ENCODE measurements around the gene GRIA2. TPM values are rescaled to one million over a fixed set of nuclear protein-coding genes. Genes with fewer than 3 reads are reported as not detected.

GRIA2 gene
- total RNA-seq, 3 donors from 2014 or later: 2.3 to 4.8 TPM; not detected in 1

DNA sequence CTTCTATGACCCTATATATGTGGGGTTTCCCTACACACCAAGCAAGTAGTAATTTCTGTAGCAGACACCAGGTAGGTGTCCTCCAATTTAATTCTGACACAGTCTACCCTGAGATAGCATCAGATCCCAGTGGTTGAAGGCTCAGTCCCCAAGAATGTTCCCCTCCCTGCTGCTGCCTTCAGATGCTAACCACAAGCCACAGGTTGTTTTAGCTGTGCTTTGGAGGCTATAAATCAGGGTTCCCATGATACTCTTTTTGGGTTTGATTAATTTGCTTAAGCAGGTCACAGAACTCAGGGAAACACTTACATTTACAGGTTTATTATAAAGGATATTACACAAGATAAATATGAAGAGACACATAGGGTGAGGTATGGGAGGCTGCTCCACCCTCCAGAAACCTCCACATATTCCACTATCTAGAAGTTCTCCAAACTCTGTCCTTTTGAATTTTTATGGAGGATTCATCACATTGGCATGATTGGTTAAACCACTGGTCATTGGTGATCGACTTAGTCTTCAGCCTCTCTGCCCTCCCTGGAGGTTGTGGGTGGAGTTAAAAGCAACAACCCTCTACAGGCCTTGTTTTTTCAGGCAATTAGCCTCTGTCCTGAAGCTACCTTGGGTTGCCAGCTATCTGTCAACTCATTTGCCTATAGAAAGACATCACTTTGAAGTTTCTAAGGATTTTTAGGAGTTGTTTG is 50.8 kb downstream of the GRIA2 start:
- Histone ChIP-seq H3K4me1 (no peaks in the 10 kb centered on the region), H3K36me3 (no peaks in the 10 kb centered on the region), H3K27me3 (no peaks in the 10 kb centered on the region), H3K9me3 (no peaks in the 10 kb centered on the region), H3K27ac (no peak overlapping the region), H3K4me3 (no peak overlapping the region)
- intact Hi-C loops (cut with DNase I; ENCODE audit: low total_unique reads): no loop called here
- no peak for TF ChIP-seq POLR2AphosphoS5 (IDR thresholded peaks at IDR 0.05)
- no peak for DNase-seq (ENCODE audit: low spot score in 2 of 2)

- Histone ChIP-seq H3K27me3 (no peaks in the 10 kb centered on the region), H3K9me3 (peaks cover 0 to 5% of the 10 kb centered on the region in 2 donors), H3K36me3 (no peaks in the 10 kb centered on the region), H3K27ac (no peak overlapping the region), H3K4me3 (no peak overlapping the region), H3K4me1 (no peaks in the 10 kb centered on the region)
- no peak for DNase-seq (ENCODE audit: low spot score in 2 of 2)
- TF ChIP-seq POLR2AphosphoS5 (IDR thresholded peaks at IDR 0.05): no peak
- TF ChIP-seq, protein P1, sequence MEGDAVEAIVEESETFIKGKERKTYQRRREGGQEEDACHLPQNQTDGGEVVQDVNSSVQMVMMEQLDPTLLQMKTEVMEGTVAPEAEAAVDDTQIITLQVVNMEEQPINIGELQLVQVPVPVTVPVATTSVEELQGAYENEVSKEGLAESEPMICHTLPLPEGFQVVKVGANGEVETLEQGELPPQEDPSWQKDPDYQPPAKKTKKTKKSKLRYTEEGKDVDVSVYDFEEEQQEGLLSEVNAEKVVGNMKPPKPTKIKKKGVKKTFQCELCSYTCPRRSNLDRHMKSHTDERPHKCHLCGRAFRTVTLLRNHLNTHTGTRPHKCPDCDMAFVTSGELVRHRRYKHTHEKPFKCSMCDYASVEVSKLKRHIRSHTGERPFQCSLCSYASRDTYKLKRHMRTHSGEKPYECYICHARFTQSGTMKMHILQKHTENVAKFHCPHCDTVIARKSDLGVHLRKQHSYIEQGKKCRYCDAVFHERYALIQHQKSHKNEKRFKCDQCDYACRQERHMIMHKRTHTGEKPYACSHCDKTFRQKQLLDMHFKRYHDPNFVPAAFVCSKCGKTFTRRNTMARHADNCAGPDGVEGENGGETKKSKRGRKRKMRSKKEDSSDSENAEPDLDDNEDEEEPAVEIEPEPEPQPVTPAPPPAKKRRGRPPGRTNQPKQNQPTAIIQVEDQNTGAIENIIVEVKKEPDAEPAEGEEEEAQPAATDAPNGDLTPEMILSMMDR (IDR thresholded peaks at IDR 0.05): no peak
- no peak for TF ChIP-seq POLR2A (IDR thresholded peaks at IDR 0.05)
- intact Hi-C loops (cut with DNase I; ENCODE audit: low total_unique reads): no loop called here
These were observed 60.1 kb downstream of the GRIA2 start for GRCh38 chr4:157280673-157281072.

- Histone ChIP-seq H3K9me3 (peaks cover 0 to 5% of the 10 kb centered on the region in 2 donors), H3K4me1 (no peaks in the 10 kb centered on the region), H3K27me3 (no peaks in the 10 kb centered on the region), H3K27ac (no peak overlapping the region), H3K4me3 (no peak overlapping the region), H3K36me3 (no peaks in the 10 kb centered on the region)
- TF ChIP-seq, protein P1 (IDR thresholded peaks at IDR 0.05): no peak
- no peak for TF ChIP-seq POLR2AphosphoS5 (IDR thresholded peaks at IDR 0.05)
- intact Hi-C loops (cut with DNase I; ENCODE audit: low total_unique reads): no loop called here
- no peak for DNase-seq (ENCODE audit: low spot score in 2 of 2)
These were observed 61.5 kb downstream of the GRIA2 start for GRCh38 chr4:157282019-157282418.

DNA sequence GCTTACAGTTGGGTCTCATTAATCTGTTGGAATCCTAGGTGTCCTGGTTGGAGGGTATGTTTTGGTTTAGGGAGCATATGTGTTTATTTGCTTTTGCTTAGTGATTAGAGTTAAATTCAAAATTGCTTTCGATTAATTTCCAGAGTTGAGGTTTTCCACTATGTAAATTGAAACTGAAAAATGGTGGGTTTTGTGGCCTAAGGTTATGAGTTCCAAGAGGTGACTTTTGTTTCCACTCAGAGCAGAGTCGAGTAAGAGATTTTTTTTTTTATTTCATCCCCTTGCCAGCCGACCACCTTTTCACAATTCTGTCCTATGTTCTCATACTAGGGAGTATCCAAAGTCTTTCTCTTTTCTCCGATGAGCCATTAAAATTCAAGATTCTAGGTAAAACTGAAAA is 66.9 kb downstream of the GRIA2 start:
- Histone ChIP-seq H3K27me3 (no peaks in the 10 kb centered on the region), H3K27ac (no peak overlapping the region), H3K36me3 (no peaks in the 10 kb centered on the region), H3K4me3 (no peak overlapping the region), H3K4me1 (no peaks in the 10 kb centered on the region), H3K9me3 (no peaks in the 10 kb centered on the region)
- TF ChIP-seq, protein P1 (IDR thresholded peaks at IDR 0.05): no peak
- TF ChIP-seq POLR2A (IDR thresholded peaks at IDR 0.05): no peak
- TF ChIP-seq POLR2AphosphoS5 (IDR thresholded peaks at IDR 0.05): no peak
- intact Hi-C loops (cut with DNase I; ENCODE audit: low total_unique reads): no loop called here
- DNase-seq (ENCODE audit: low spot score in 2 of 2): no peak

DNA sequence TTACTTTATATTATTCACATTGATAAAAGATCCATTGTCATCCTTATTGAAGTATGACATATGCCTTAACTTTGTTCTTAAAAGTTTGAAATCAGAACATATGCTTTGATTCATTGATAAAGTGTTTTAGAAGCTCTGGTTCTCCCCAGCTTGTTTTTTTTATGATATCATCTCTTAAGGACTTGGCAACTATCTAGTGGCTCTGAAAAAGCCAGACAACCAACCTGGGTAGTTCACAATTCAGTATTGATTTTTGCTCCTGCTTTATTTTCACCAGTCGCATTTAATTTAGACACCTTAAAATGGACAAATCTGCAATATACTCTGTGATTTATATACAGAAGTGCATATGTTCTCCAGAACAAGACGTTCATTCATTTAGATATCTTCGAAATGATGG is 70.1 kb downstream of the GRIA2 start:
- Histone ChIP-seq H3K27ac (no peak overlapping the region), H3K4me3 (no peak overlapping the region), H3K36me3 (no peaks in the 10 kb centered on the region), H3K27me3 (no peaks in the 10 kb centered on the region), H3K9me3 (no peaks in the 10 kb centered on the region), H3K4me1 (no peaks in the 10 kb centered on the region)
- no peak for TF ChIP-seq POLR2AphosphoS5 (IDR thresholded peaks at IDR 0.05)
- TF ChIP-seq POLR2A (IDR thresholded peaks at IDR 0.05): no peak
- TF ChIP-seq, protein P1 (IDR thresholded peaks at IDR 0.05): no peak
- DNase-seq (ENCODE audit: low spot score in 2 of 2): no peak
- intact Hi-C loops (cut with DNase I; ENCODE audit: low total_unique reads): no loop called here
